ENCODE measurements around the gene TLN1.

TLN1 gene

GRCh38 chr9:35771075-35771433 lies 39.1 kb upstream of the TLN1 start:
- H3K9ac ChIP-seq (ENCODE audit: low read depth, low read length, poor library complexity): no peak overlapping the region
- no peak for DNase-seq (ENCODE audit: low spot score)
- H3K36me3 ChIP-seq (replicated peaks in 1 of 2; ENCODE audit: control insufficient read depth in 2 of 2, insufficient read depth in 2 of 2, low read length in 2 of 2): peaks cover 0 to 2% of the 10 kb centered on the region in 2 donors
- no peak overlapping the region for H2BK120ac ChIP-seq (ENCODE audit: low read depth, low read length)
- no CpG with 5 or more reads among the region's 4 CpGs for WGBS, 2 donors (ENCODE audit: extremely low coverage in 2 of 2, insufficient read length in 2 of 2, insufficient replicate concordance in 1 of 2)
- H3K18ac ChIP-seq (ENCODE audit: low read length): no peak overlapping the region
- H2BK12ac ChIP-seq (ENCODE audit: low read length): no peak overlapping the region
- H3K4me3 ChIP-seq (ENCODE audit: low read length in 2 of 2): no peak overlapping the region
- peaks cover 8 to 13% of the 10 kb centered on the region in 2 donors for H3K4me1 ChIP-seq (ENCODE audit: control insufficient read depth in 2 of 2, insufficient read depth in 1 of 2, low read depth in 1 of 2, low read length in 2 of 2)
- H4K8ac ChIP-seq (ENCODE audit: low read depth, low read length): no peak overlapping the region
- no peak overlapping the region for H2AK5ac ChIP-seq (ENCODE audit: low read depth, low read length)
- H4K91ac ChIP-seq (ENCODE audit: low read depth, low read length, poor library complexity): no peak overlapping the region
- H3K14ac ChIP-seq (ENCODE audit: low read length): no peak overlapping the region
- H2BK5ac ChIP-seq (ENCODE audit: low read length): no peak overlapping the region
- no peak overlapping the region for H2AFZ ChIP-seq (ENCODE audit: low read length)
- no peak overlapping the region for H3K27ac ChIP-seq (replicated peaks; ENCODE audit: low read length)
- no peaks in the 10 kb centered on the region for H3K9me3 ChIP-seq (replicated peaks in 1 of 2; ENCODE audit: control insufficient read depth in 2 of 2, insufficient read depth in 1 of 2, low read depth in 1 of 2, low read length in 2 of 2)
- H3K27me3 ChIP-seq (ENCODE audit: control insufficient read depth in 3 of 3, insufficient read depth in 3 of 3, low read depth in 1 of 3, low read length in 3 of 3): peaks cover 0 to 8% (median 0%) of the 10 kb centered on the region in 3 experiments
- H2BK15ac ChIP-seq (ENCODE audit: low read length): no peak overlapping the region
- H3K4me2 ChIP-seq (ENCODE audit: insufficient read depth, low read length, poor library complexity, severe bottlenecking): no peak overlapping the region
- H3K79me1 ChIP-seq (ENCODE audit: low read depth, low read length): peaks cover 3% of the 10 kb centered on the region
- no peak overlapping the region for H3K23ac ChIP-seq (ENCODE audit: low read depth, low read length, poor library complexity)
- H3K4ac ChIP-seq (ENCODE audit: low read length): no peak overlapping the region

- Histone ChIP-seq H2BK5ac (ENCODE audit: low read length) (no peak overlapping the region), H2BK120ac (ENCODE audit: low read depth, low read length) (no peak overlapping the region), H3K14ac (ENCODE audit: low read length) (no peak overlapping the region), H2BK15ac (ENCODE audit: low read length) (no peak overlapping the region), H3K27ac (replicated peaks; ENCODE audit: low read length) (no peak overlapping the region), H3K23ac (ENCODE audit: low read depth, low read length, poor library complexity) (no peak overlapping the region), H3K4me1 (ENCODE audit: control insufficient read depth in 2 of 2, insufficient read depth in 1 of 2, low read depth in 1 of 2, low read length in 2 of 2) (no peaks in the 10 kb centered on the region), H3K4me2 (ENCODE audit: insufficient read depth, low read length, poor library complexity, severe bottlenecking) (no peak overlapping the region), H2BK12ac (ENCODE audit: low read length) (no peak overlapping the region), H2AFZ (ENCODE audit: low read length) (no peak overlapping the region), H3K18ac (ENCODE audit: low read length) (no peak overlapping the region), H3K9ac (ENCODE audit: low read depth, low read length, poor library complexity) (no peak overlapping the region), H3K4ac (ENCODE audit: low read length) (no peak overlapping the region), H3K79me1 (ENCODE audit: low read depth, low read length) (peaks cover 3% of the 10 kb centered on the region), H3K27me3 (ENCODE audit: control insufficient read depth in 3 of 3, insufficient read depth in 3 of 3, low read depth in 1 of 3, low read length in 3 of 3) (peaks cover 0 to 8% (median 0%) of the 10 kb centered on the region in 3 experiments), H3K4me3 (ENCODE audit: low read length in 2 of 2) (no peak overlapping the region), H3K9me3 (replicated peaks in 1 of 2; ENCODE audit: control insufficient read depth in 2 of 2, insufficient read depth in 1 of 2, low read depth in 1 of 2, low read length in 2 of 2) (no peaks in the 10 kb centered on the region), H3K36me3 (replicated peaks in 1 of 2; ENCODE audit: control insufficient read depth in 2 of 2, insufficient read depth in 2 of 2, low read length in 2 of 2) (peaks cover 0 to 2% of the 10 kb centered on the region in 2 donors), H2AK5ac (ENCODE audit: low read depth, low read length) (no peak overlapping the region), H4K91ac (ENCODE audit: low read depth, low read length, poor library complexity) (no peak overlapping the region), H4K8ac (ENCODE audit: low read depth, low read length) (no peak overlapping the region)
- no peak for DNase-seq (ENCODE audit: low spot score)
- WGBS, 2 donors (ENCODE audit: extremely low coverage in 2 of 2, insufficient read length in 2 of 2, insufficient replicate concordance in 1 of 2): no CpG with 5 or more reads among the region's 1 CpG
Measured at GRCh38 chr9:35769763-35770162, 37.8 kb upstream of the TLN1 start.

- H2BK12ac ChIP-seq (ENCODE audit: low read length): no peak overlapping the region
- H4K91ac ChIP-seq (ENCODE audit: low read depth, low read length, poor library complexity): no peak overlapping the region
- H3K79me1 ChIP-seq (ENCODE audit: low read depth, low read length): peaks cover 3% of the 10 kb centered on the region
- no peaks in the 10 kb centered on the region for H3K4me1 ChIP-seq (ENCODE audit: control insufficient read depth in 2 of 2, insufficient read depth in 1 of 2, low read depth in 1 of 2, low read length in 2 of 2)
- no peak overlapping the region for H2BK5ac ChIP-seq (ENCODE audit: low read length)
- no peak overlapping the region for H4K8ac ChIP-seq (ENCODE audit: low read depth, low read length)
- H2AFZ ChIP-seq (ENCODE audit: low read length): no peak overlapping the region
- H3K4me2 ChIP-seq (ENCODE audit: insufficient read depth, low read length, poor library complexity, severe bottlenecking): no peak overlapping the region
- H3K23ac ChIP-seq (ENCODE audit: low read depth, low read length, poor library complexity): no peak overlapping the region
- H2AK5ac ChIP-seq (ENCODE audit: low read depth, low read length): no peak overlapping the region
- no peak for DNase-seq (ENCODE audit: low spot score)
- H3K9me3 ChIP-seq (replicated peaks in 1 of 2; ENCODE audit: control insufficient read depth in 2 of 2, insufficient read depth in 1 of 2, low read depth in 1 of 2, low read length in 2 of 2): no peaks in the 10 kb centered on the region
- H2BK15ac ChIP-seq (ENCODE audit: low read length): no peak overlapping the region
- peaks cover 0 to 8% (median 0%) of the 10 kb centered on the region in 3 experiments for H3K27me3 ChIP-seq (ENCODE audit: control insufficient read depth in 3 of 3, insufficient read depth in 3 of 3, low read depth in 1 of 3, low read length in 3 of 3)
- no peak overlapping the region for H3K4me3 ChIP-seq (ENCODE audit: low read length in 2 of 2)
- H3K18ac ChIP-seq (ENCODE audit: low read length): no peak overlapping the region
- H3K27ac ChIP-seq (replicated peaks; ENCODE audit: low read length): no peak overlapping the region
- H2BK120ac ChIP-seq (ENCODE audit: low read depth, low read length): no peak overlapping the region
- H3K14ac ChIP-seq (ENCODE audit: low read length): no peak overlapping the region
- H3K36me3 ChIP-seq (replicated peaks in 1 of 2; ENCODE audit: control insufficient read depth in 2 of 2, insufficient read depth in 2 of 2, low read length in 2 of 2): peaks cover 0 to 2% of the 10 kb centered on the region in 2 donors
- H3K9ac ChIP-seq (ENCODE audit: low read depth, low read length, poor library complexity): no peak overlapping the region
- no CpG with 5 or more reads among the region's 1 CpG for WGBS, 2 donors (ENCODE audit: extremely low coverage in 2 of 2, insufficient read length in 2 of 2, insufficient replicate concordance in 1 of 2)
- no peak overlapping the region for H3K4ac ChIP-seq (ENCODE audit: low read length)
Measured at GRCh38 chr9:35767458-35767857, 35.5 kb upstream of the TLN1 start.

- Histone ChIP-seq H2BK12ac (ENCODE audit: low read length) (no peak overlapping the region), H2BK120ac (ENCODE audit: low read depth, low read length) (no peak overlapping the region), H3K79me1 (ENCODE audit: low read depth, low read length) (peaks cover 3% of the 10 kb centered on the region), H2BK15ac (ENCODE audit: low read length) (no peak overlapping the region), H2BK5ac (ENCODE audit: low read length) (no peak overlapping the region), H4K91ac (ENCODE audit: low read depth, low read length, poor library complexity) (no peak overlapping the region), H3K27ac (replicated peaks; ENCODE audit: low read length) (no peak overlapping the region), H3K4me3 (ENCODE audit: low read length in 2 of 2) (no peak overlapping the region), H3K27me3 (ENCODE audit: control insufficient read depth in 3 of 3, insufficient read depth in 3 of 3, low read depth in 1 of 3, low read length in 3 of 3) (peaks cover 0 to 8% (median 0%) of the 10 kb centered on the region in 3 experiments), H3K23ac (ENCODE audit: low read depth, low read length, poor library complexity) (no peak overlapping the region), H3K36me3 (replicated peaks in 1 of 2; ENCODE audit: control insufficient read depth in 2 of 2, insufficient read depth in 2 of 2, low read length in 2 of 2) (peaks cover 0 to under 1% of the 10 kb centered on the region in 2 donors), H3K4me1 (ENCODE audit: control insufficient read depth in 2 of 2, insufficient read depth in 1 of 2, low read depth in 1 of 2, low read length in 2 of 2) (peaks cover 0 to 2% of the 10 kb centered on the region in 2 donors), H3K14ac (ENCODE audit: low read length) (no peak overlapping the region), H3K9ac (ENCODE audit: low read depth, low read length, poor library complexity) (no peak overlapping the region), H3K4me2 (ENCODE audit: insufficient read depth, low read length, poor library complexity, severe bottlenecking) (no peak overlapping the region), H3K18ac (ENCODE audit: low read length) (no peak overlapping the region), H2AK5ac (ENCODE audit: low read depth, low read length) (no peak overlapping the region), H2AFZ (ENCODE audit: low read length) (no peak overlapping the region), H3K4ac (ENCODE audit: low read length) (no peak overlapping the region), H3K9me3 (replicated peaks in 1 of 2; ENCODE audit: control insufficient read depth in 2 of 2, insufficient read depth in 1 of 2, low read depth in 1 of 2, low read length in 2 of 2) (no peaks in the 10 kb centered on the region), H4K8ac (ENCODE audit: low read depth, low read length) (no peak overlapping the region)
- no peak for DNase-seq (ENCODE audit: low spot score)
- WGBS, 2 donors (ENCODE audit: extremely low coverage in 2 of 2, insufficient read length in 2 of 2, insufficient replicate concordance in 1 of 2): no CpG with 5 or more reads among the region's 2 CpGs
Measured at GRCh38 chr9:35766997-35767396, 35.0 kb upstream of the TLN1 start.

Measured in neuronal stem cell (in vitro differentiated cells).